ENCODE data around the gene PXMP2. TPM values are rescaled to one million over a fixed set of nuclear protein-coding genes. Genes with fewer than 3 reads are reported as not detected.

Gene PXMP2
- total RNA-seq, 1 experiment from 2014 or later, result 17.8 TPM

DNA sequence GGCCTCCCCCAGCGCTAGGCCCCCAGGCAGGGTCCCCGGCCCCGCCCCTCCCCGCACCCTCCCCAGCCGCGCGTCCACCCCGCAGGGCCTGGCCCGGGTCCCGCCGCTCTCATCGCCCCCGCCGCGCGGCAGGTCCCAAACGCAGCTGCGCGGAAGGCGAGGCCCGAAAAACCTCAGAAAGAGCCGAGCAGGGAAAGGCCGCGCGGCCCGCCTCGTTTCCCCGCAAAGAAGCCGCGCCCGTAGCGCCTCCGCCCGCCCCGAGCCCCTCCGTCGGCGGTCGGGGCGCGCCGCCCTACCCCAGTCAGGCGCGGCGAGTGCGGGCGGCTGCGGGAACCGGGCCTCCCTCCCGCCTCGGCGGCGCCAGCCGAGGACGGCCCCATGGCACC lies 569 bp upstream of the PXMP2 start:
- no peak overlapping the region for H3K56ac ChIP-seq (ENCODE audit: insufficient read length, low read depth, low read length)
- H3K9me3 ChIP-seq (ENCODE audit: control insufficient read depth, low read depth, low read length), result no peaks in the 10 kb centered on the region
- no peak overlapping the region for H2BK120ac ChIP-seq (ENCODE audit: low read depth, low read length, poor library complexity, severe bottlenecking)
- no peak for DNase-seq
- no peak overlapping the region for H3K4ac ChIP-seq (ENCODE audit: low read depth, low read length)
- peaks cover 7% of the 10 kb centered on the region for H3K27me3 ChIP-seq (ENCODE audit: insufficient read depth, low read length)
- H3K23ac ChIP-seq (ENCODE audit: insufficient read length, low read depth, low read length), result no peak overlapping the region
- no peak overlapping the region for H3K18ac ChIP-seq (ENCODE audit: insufficient read length, low read depth, low read length)
- peaks cover 6% of the 10 kb centered on the region for H3K27me3 Mint-ChIP-seq (ENCODE audit: low read depth)
- peaks cover 15 to 20% of the 10 kb centered on the region in 2 experiments for H3K4me1 Mint-ChIP-seq
- no peak overlapping the region for H4K8ac ChIP-seq (replicated peaks; ENCODE audit: insufficient read length, low read depth, low read length)
- peak overlapping the region; percentile 48 for H3K4me2 ChIP-seq (ENCODE audit: insufficient read depth, insufficient read length, low read length)
- H4K91ac ChIP-seq (ENCODE audit: insufficient read length, low read depth, low read length), result no peak overlapping the region
- H3K36me3 Mint-ChIP-seq (ENCODE audit: insufficient read depth in 1 of 3, low read depth in 3 of 3), result peaks cover 14 to 24% (median 20%) of the 10 kb centered on the region in 3 experiments; a peak in 6 of 7 replicates
- H3K9me3 Mint-ChIP-seq, result no peaks in the 10 kb centered on the region; a peak in 1 of 5 replicates
- H3T11ph ChIP-seq (ENCODE audit: low read length), result no peak overlapping the region
- TF ChIP-seq CTCF (conservative IDR thresholded peaks at IDR 0.05), result no peak
- no CpG with 5 or more reads among the region's 55 CpGs for whole genome bisulfite sequencing (ENCODE audit: extremely low coverage, insufficient read length, low lambda C conversion rate)
- no peak overlapping the region for H3K27ac Mint-ChIP-seq
- H3K79me1 ChIP-seq (ENCODE audit: insufficient read depth, low read depth, low read length, poor library complexity, severe bottlenecking), result no peaks in the 10 kb centered on the region
- no peak overlapping the region for H2BK5ac ChIP-seq (ENCODE audit: insufficient read length, low read length)
- no peak overlapping the region for H3K27ac ChIP-seq (ENCODE audit: insufficient read length, low read depth, low read length)
- H3K9ac ChIP-seq (ENCODE audit: extremely low read depth, insufficient read length, low read length), result peak overlapping the region; percentile 65
- no peak overlapping the region for H2BK20ac ChIP-seq (ENCODE audit: low read depth, low read length, poor library complexity, severe bottlenecking)
- peaks cover 5% of the 10 kb centered on the region for H3K23me2 ChIP-seq (ENCODE audit: insufficient read length, low read depth, low read length, poor library complexity, severe bottlenecking)
- no peaks in the 10 kb centered on the region for H4K20me1 ChIP-seq (ENCODE audit: control insufficient read depth, insufficient read depth, insufficient read length)
- no peak overlapping the region for H2AFZ ChIP-seq (ENCODE audit: low read length)
- H2BK12ac ChIP-seq (ENCODE audit: insufficient read length, low read depth, low read length), result no peak overlapping the region
- peak overlapping the region; percentile 75 for H3K14ac ChIP-seq (ENCODE audit: insufficient read depth, low read length)
- H3K4me1 ChIP-seq (ENCODE audit: insufficient read depth, low read length), result no peaks in the 10 kb centered on the region; the same call in 1 of the 2 replicates
- H3K4me3 Mint-ChIP-seq, result peak overlapping the region; percentile 72 to 84
- H3K79me2 ChIP-seq (ENCODE audit: insufficient read depth, low read length), result peaks cover 10% of the 10 kb centered on the region; the same call in 1 of the 2 replicates
- no peak overlapping the region for H2AK5ac ChIP-seq (ENCODE audit: insufficient read length, low read length)
- H4K5ac ChIP-seq (ENCODE audit: insufficient read length, low read depth, low read length), result no peak overlapping the region
- H2BK15ac ChIP-seq (ENCODE audit: low read depth, low read length), result no peak overlapping the region

All from H9 (cell line).